Hepatocyte (in vitro differentiated cells): ENCODE data around the gene ZNF253.
"Not testable (repeated sequence)": the region's sequence is repeated elsewhere in the genome, so short reads cannot be mapped to it uniquely, and the experiment has no call there.

Experiments used
- EZH2phosphoT487 ChIP-seq: fragments of 200-600 bp; sonication (generic); IDR thresholded peaks from one replicate; pipeline ENCODE4 v1.6.1; 2018; ENCODE audit warnings: antibody characterized with exemption, mild to moderate bottlenecking, low read depth, moderate library complexity; ENCODE audit not compliant: unreplicated experiment, severe bottlenecking
- TF ChIP-seq, protein P1 (sequence below): fragments of 200-600 bp; sonication (generic); IDR thresholded peaks from 2 replicates; pipeline ENCODE4 v1.5.1; 2016; ENCODE audit warnings: antibody characterized with exemption, mild to moderate bottlenecking; ENCODE audit not compliant: poor library complexity

DNA sequence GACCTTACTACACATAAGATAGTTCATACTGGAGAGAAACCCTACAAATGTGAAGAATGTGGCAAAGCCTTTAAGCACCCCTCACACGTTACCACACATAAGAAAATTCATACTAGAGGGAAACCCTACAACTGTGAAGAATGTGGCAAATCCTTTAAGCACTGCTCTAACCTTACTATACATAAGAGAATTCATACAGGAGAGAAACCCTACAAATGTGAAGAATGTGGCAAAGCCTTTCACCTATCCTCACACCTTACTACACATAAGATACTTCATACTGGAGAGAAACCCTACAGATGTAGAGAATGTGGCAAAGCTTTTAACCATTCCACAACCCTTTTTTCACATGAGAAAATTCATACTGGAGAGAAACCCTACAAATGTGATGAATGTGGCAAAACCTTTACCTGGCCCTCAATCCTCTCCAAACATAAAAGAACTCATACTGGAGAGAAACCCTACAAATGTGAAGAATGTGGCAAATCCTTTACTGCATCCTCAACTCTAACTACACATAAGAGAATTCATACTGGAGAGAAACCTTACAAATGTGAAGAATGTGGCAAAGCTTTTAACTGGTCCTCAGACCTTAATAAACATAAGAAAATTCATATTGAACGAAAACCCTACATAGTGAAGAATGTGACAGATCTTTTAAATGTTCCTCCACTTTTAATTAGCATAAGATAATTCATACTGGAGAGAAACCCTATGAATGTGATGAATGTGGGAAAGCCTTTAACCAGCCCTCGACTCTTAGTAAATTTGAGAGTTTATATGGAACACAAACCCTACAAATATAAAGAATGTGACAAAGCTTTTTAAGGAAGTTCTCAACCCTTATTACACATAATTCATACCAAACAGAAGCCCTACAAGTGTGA is 26.6 kb downstream of the ZNF253 start:
- TF ChIP-seq, protein P1, sequence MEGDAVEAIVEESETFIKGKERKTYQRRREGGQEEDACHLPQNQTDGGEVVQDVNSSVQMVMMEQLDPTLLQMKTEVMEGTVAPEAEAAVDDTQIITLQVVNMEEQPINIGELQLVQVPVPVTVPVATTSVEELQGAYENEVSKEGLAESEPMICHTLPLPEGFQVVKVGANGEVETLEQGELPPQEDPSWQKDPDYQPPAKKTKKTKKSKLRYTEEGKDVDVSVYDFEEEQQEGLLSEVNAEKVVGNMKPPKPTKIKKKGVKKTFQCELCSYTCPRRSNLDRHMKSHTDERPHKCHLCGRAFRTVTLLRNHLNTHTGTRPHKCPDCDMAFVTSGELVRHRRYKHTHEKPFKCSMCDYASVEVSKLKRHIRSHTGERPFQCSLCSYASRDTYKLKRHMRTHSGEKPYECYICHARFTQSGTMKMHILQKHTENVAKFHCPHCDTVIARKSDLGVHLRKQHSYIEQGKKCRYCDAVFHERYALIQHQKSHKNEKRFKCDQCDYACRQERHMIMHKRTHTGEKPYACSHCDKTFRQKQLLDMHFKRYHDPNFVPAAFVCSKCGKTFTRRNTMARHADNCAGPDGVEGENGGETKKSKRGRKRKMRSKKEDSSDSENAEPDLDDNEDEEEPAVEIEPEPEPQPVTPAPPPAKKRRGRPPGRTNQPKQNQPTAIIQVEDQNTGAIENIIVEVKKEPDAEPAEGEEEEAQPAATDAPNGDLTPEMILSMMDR: not testable (repeated sequence)
- not testable (repeated sequence) for TF ChIP-seq EZH2phosphoT487
